Small intestine (tissue), 7 donors: ENCODE results near the gene SH3BP2. TPM values are rescaled to one million over a fixed set of nuclear protein-coding genes. Genes with fewer than 3 reads are reported as not detected.

Experiments used
- DNase-seq, 2 donors: peaks; one replicate each; pipeline versions ENCODE4 v3.0.0 to v3.0.0-alpha.2; 2013
- FAIRE-seq: peaks from 2 replicates; lab custom pipeline; 2012; peaks lifted over from hg19 to GRCh38; lab: Jason Lieb, UNC
- H3K27ac ChIP-seq, 3 donors: one replicate each; pipeline ENCODE4 v1.5.1; 2013; ENCODE audit warnings: low read length in 2 of 3, mild to moderate bottlenecking in 2 of 3, control low read depth in 1 of 3, inconsistent platforms in 1 of 3, low read depth in 1 of 3, moderate library complexity in 1 of 3
- H3K27me3 ChIP-seq, 3 donors: one replicate each; pipeline ENCODE4 v1.6.1; 2013; ENCODE audit warnings: low read length in 3 of 3, inconsistent platforms in 1 of 3; ENCODE audit not compliant: control insufficient read depth in 3 of 3, insufficient read depth in 3 of 3
- H3K36me3 ChIP-seq, 3 donors: one replicate each; pipeline ENCODE4 v1.6.1; 2013; ENCODE audit warnings: low read length in 3 of 3, inconsistent platforms in 1 of 3, low read depth in 1 of 3, mild to moderate bottlenecking in 1 of 3, moderate library complexity in 1 of 3; ENCODE audit not compliant: control insufficient read depth in 3 of 3, insufficient read depth in 2 of 3
- H3K4me1 ChIP-seq, 3 donors: one replicate each; pipeline ENCODE4 v1.6.1; 2013; ENCODE audit warnings: low read length in 2 of 3, inconsistent platforms in 1 of 3, low read depth in 1 of 3, mild to moderate bottlenecking in 1 of 3, moderate library complexity in 1 of 3; ENCODE audit not compliant: control insufficient read depth in 3 of 3, insufficient read depth in 2 of 3
- H3K4me3 ChIP-seq, 3 donors: one replicate each; pipeline ENCODE4 v1.5.1; 2013; ENCODE audit warnings: low read length in 3 of 3, control low read depth in 1 of 3, inconsistent platforms in 1 of 3, low read depth in 1 of 3, mild to moderate bottlenecking in 1 of 3, moderate library complexity in 1 of 3
- H3K9me3 ChIP-seq, 2 donors: one replicate each; pipeline ENCODE4 v1.6.1; 2013; ENCODE audit warnings: low read depth in 1 of 2, low read length in 1 of 2; ENCODE audit not compliant: control insufficient read depth in 2 of 2, insufficient read depth in 1 of 2
- WGBS, 3 donors: extraction: QIAGEN DNeasy Blood & Tissue Kit; methylation state at CpG; one replicate each; pipeline ENCODE4 v1.1.7; 2013; 5-methylcytosine and 5-hydroxymethylcytosine counted together
- polyA plus RNA-seq, 4 donors: library from polyadenylated mRNA; stranded (reverse) in 3 of 4; unstranded in 1 of 4; fragments of 200-250 nt in 3 of 4; fragments of 120-200 nt in 1 of 4; gene quantifications; one replicate each; pipeline versions ENCODE4 v1.2.1 to v1.2.3, GENCODE V29; 2013
- donor health status: healthy with polysubstance abuse.
- donor health status: control.
- donor health status: control.
- donor health status: Bipolar disorder and iron deficiency.
- donor health status: healthy.

The SH3BP2 gene
- polyA plus RNA-seq, 4 donors, result 8.9 to 38.0 (median 23.6) TPM

- Histone ChIP-seq H3K4me1 (peaks cover 22 to 76% (median 32%) of the 10 kb centered on the region in 3 donors), H3K27ac (peak overlapping the region; percentile 6 to 58 (median 57)), H3K9me3 (no peaks in the 10 kb centered on the region), H3K4me3 (no peak overlapping the region), H3K27me3 (no peaks in the 10 kb centered on the region), H3K36me3 (peaks cover 0 to 10% (median 0%) of the 10 kb centered on the region in 3 donors)
- FAIRE-seq (no peak), DNase-seq (peak; percentile 48 to 64)
- 86 to 92% (median 88%) methylated on average over 20 of the region's 20 CpGs for WGBS, 3 donors
These were observed 11.0 kb downstream of the SH3BP2 start for GRCh38 chr4:2803624-2804448.

GRCh38 chr4:2804449-2804972 lies 11.6 kb downstream of the SH3BP2 start:
- DNase-seq (no peak), FAIRE-seq (no peak)
- Histone ChIP-seq H3K27me3 (no peaks in the 10 kb centered on the region), H3K9me3 (no peaks in the 10 kb centered on the region), H3K36me3 (peaks cover 0 to 13% (median 0%) of the 10 kb centered on the region in 3 donors), H3K4me3 (no peak overlapping the region), H3K4me1 (peaks cover 17 to 69% (median 28%) of the 10 kb centered on the region in 3 donors), H3K27ac (peak overlapping the region in 1 of 3 donors; percentile 57)
- 82 to 91% (median 83%) methylated on average over 10 of the region's 10 CpGs for WGBS, 3 donors

GRCh38 chr4:2804973-2805501 lies 12.2 kb downstream of the SH3BP2 start:
- DNase-seq (no peak), FAIRE-seq (no peak)
- 69 to 78% (median 70%) methylated on average over 12 to 13 of the region's 13 CpGs for WGBS, 3 donors
- Histone ChIP-seq H3K9me3 (no peaks in the 10 kb centered on the region), H3K4me3 (no peak overlapping the region), H3K36me3 (peaks cover 0 to 17% (median 0%) of the 10 kb centered on the region in 3 donors), H3K27ac (peak overlapping the region; percentile 30 to 82 (median 70)), H3K27me3 (no peaks in the 10 kb centered on the region), H3K4me1 (peaks cover 12 to 64% (median 28%) of the 10 kb centered on the region in 3 donors)

- DNase-seq, result peak; percentile 56 to 97
- WGBS, 3 donors, result 22 to 33% (median 32%) methylated on average over 17 to 20 of the region's 20 CpGs
- no peak overlapping the region for H3K4me3 ChIP-seq
These were observed 13.0 kb downstream of the SH3BP2 start for GRCh38 chr4:2805712-2806389.

GRCh38 chr4:2806390-2807355 lies 13.8 kb downstream of the SH3BP2 start:
- peaks cover 0 to 17% (median 0%) of the 10 kb centered on the region in 3 donors for H3K36me3 ChIP-seq
- FAIRE-seq (no peak), DNase-seq (peak in 1 of 2 donors; percentile 79)
- H3K27ac ChIP-seq, result peak overlapping the region; percentile 49 to 83 (median 70)
- H3K4me1 ChIP-seq, result peaks cover 11 to 58% (median 28%) of the 10 kb centered on the region in 3 donors
- no peak overlapping the region for H3K4me3 ChIP-seq
- H3K27me3 ChIP-seq, result no peaks in the 10 kb centered on the region
- 41 to 50% (median 49%) methylated on average over 28 of the region's 28 CpGs for WGBS, 3 donors
- H3K9me3 ChIP-seq, result no peaks in the 10 kb centered on the region

More at GRCh38 chr4:2805712-2806389, 13.0 kb downstream of the SH3BP2 start:
- Histone ChIP-seq H3K9me3 (no peaks in the 10 kb centered on the region), H3K27me3 (no peaks in the 10 kb centered on the region), H3K4me1 (peaks cover 11 to 57% (median 28%) of the 10 kb centered on the region in 3 donors), H3K27ac (peak overlapping the region; percentile 49 to 83 (median 70)), H3K36me3 (peaks cover 0 to 17% (median 0%) of the 10 kb centered on the region in 3 donors)
- FAIRE-seq, result no peak

- DNase-seq, result no peak
- Histone ChIP-seq H3K4me3 (no peak overlapping the region), H3K27me3 (no peaks in the 10 kb centered on the region), H3K4me1 (peaks cover 11 to 66% (median 32%) of the 10 kb centered on the region in 3 donors), H3K27ac (peak overlapping the region in 1 of 3 donors; percentile 18), H3K36me3 (peaks cover 0 to 17% (median 0%) of the 10 kb centered on the region in 3 donors), H3K9me3 (no peaks in the 10 kb centered on the region)
- no peak for FAIRE-seq
- WGBS, 3 donors, result 91 to 92% (median 91%) methylated on average over 13 of the region's 13 CpGs
These were observed 14.7 kb downstream of the SH3BP2 start for GRCh38 chr4:2807571-2807970.

- Histone ChIP-seq H3K4me1 (peaks cover 11 to 66% (median 30%) of the 10 kb centered on the region in 3 donors), H3K27ac (no peak overlapping the region), H3K9me3 (no peaks in the 10 kb centered on the region), H3K36me3 (peaks cover 0 to 17% (median 0%) of the 10 kb centered on the region in 3 donors), H3K4me3 (no peak overlapping the region), H3K27me3 (no peaks in the 10 kb centered on the region)
- FAIRE-seq (no peak), DNase-seq (no peak)
- 89 to 97% (median 91%) methylated on average over 7 of the region's 7 CpGs for whole genome bisulfite sequencing, 3 donors
These were observed 15.1 kb downstream of the SH3BP2 start for GRCh38 chr4:2808001-2808400.
